Tibial nerve (tissue), 4 donors: ENCODE data around the gene GPR153.

Experiments
- EP300 ChIP-seq, 2 donors: sonication (generic); formaldehyde crosslinking; IDR thresholded peaks; one replicate each; pipeline ENCODE4 v1.6.1; 2017; ENCODE audit warnings: antibody characterized with exemption in 2 of 2, mild to moderate bottlenecking in 1 of 2
- TF ChIP-seq, protein P1 (sequence below), 5 experiments: fragments of 200-600 bp in 3 of 5; fragments of 450-650 bp in 2 of 5; sonication (generic) in 3 of 5; IDR thresholded peaks; one replicate each; pipeline ENCODE4 v1.5.1; 2016 to 2019; ENCODE audit warnings: antibody characterized with exemption in 5 of 5, mild to moderate bottlenecking in 3 of 5, moderate library complexity in 2 of 5

DNA sequence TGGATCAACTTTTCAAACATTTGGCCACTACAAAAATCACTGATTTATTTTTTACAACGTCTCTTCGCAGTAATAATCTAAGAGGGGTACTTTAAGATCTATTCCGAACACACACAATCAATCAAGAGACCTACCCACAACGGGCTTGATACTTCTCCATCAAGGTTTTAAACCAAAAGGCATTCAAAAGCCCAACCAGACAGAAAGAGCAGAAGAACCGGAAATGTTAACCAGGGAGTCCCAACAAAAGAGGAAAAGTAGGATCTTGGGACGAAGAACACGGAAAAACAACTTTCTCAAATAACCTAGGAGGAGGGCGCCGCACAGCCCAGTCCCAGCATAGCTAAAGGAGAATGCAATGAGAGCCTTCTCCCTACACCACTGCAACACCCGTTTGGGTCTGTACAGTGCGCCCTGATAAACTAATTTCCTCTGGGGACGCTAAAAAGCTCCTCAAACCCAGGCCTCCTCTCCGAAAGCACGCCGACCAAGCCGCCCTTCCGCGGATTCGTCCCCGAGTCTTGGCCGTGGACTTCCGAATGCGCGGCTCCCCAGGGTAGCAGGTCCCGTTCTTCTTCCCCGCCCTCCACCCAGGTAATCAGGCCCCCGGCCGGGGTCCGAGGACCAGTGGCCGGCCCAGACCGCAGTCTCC is 62.1 kb downstream of the GPR153 start:
- TF ChIP-seq, protein P1, sequence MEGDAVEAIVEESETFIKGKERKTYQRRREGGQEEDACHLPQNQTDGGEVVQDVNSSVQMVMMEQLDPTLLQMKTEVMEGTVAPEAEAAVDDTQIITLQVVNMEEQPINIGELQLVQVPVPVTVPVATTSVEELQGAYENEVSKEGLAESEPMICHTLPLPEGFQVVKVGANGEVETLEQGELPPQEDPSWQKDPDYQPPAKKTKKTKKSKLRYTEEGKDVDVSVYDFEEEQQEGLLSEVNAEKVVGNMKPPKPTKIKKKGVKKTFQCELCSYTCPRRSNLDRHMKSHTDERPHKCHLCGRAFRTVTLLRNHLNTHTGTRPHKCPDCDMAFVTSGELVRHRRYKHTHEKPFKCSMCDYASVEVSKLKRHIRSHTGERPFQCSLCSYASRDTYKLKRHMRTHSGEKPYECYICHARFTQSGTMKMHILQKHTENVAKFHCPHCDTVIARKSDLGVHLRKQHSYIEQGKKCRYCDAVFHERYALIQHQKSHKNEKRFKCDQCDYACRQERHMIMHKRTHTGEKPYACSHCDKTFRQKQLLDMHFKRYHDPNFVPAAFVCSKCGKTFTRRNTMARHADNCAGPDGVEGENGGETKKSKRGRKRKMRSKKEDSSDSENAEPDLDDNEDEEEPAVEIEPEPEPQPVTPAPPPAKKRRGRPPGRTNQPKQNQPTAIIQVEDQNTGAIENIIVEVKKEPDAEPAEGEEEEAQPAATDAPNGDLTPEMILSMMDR (IDR thresholded peaks at IDR 0.05), result no peak
- no peak for TF ChIP-seq EP300 (IDR thresholded peaks at IDR 0.05)
